H1 (cell line): ENCODE data around the gene KLHDC8B. TPM values are rescaled to one million over a fixed set of nuclear protein-coding genes. Genes with fewer than 3 reads are reported as not detected.

Experiments used
- CTCF ChIA-PET: fragments of 300-600 bp; sonication (Branson Sonifier 250); formaldehyde crosslinking; loops from one replicate; lab custom pipeline; 2021; ENCODE audit not compliant: partially characterized antibody; lab: Charles Lee
- POLR2A ChIA-PET: fragments of 300-600 bp; sonication (Branson Sonifier 250); formaldehyde crosslinking; loops from one replicate; lab custom pipeline; 2021; ENCODE audit warnings: inconsistent platforms; ENCODE audit not compliant: partially characterized antibody; lab: Charles Lee
- DNase-seq, 2 experiments: peaks; one replicate each; pipeline versions ENCODE4 v3.0.0 to v3.0.0-alpha.2; 2010 to 2022; ENCODE audit warnings: low spot score in 2 of 2, low read depth in 1 of 2, mixed read lengths in 1 of 2
- FAIRE-seq: peaks from 2 replicates; lab custom pipeline; 2011; peaks lifted over from hg19 to GRCh38; lab: Jason Lieb, UNC
- H2AFZ ChIP-seq: 2 replicates; pipeline ENCODE4 v1.8.1; 2012; ENCODE audit warnings: low read length, inconsistent platforms
- H2AK5ac ChIP-seq: 2 replicates; pipeline ENCODE4 v1.6.1; 2013; ENCODE audit warnings: low read depth, low read length
- H2BK120ac ChIP-seq: replicated peaks from 2 replicates; pipeline ENCODE3; 2013; ENCODE audit warnings: low read depth, low read length, inconsistent platforms
- H2BK12ac ChIP-seq: 2 replicates; pipeline ENCODE4 v1.6.1; 2013; ENCODE audit warnings: low read depth, low read length
- H2BK15ac ChIP-seq: 2 replicates; pipeline ENCODE4 v1.6.1; 2013; ENCODE audit warnings: low read length
- H2BK20ac ChIP-seq: 2 replicates; pipeline ENCODE4 v1.6.1; 2013; ENCODE audit warnings: low read length
- H2BK5ac ChIP-seq: 2 replicates; pipeline ENCODE4 v1.6.1; 2013; ENCODE audit warnings: low read depth, low read length
- H3K14ac ChIP-seq: 2 replicates; pipeline ENCODE4 v1.6.1; 2013; ENCODE audit warnings: inconsistent platforms; ENCODE audit not compliant: insufficient read length
- H3K18ac ChIP-seq: 2 replicates; pipeline ENCODE4 v1.6.1; 2013; ENCODE audit warnings: low read length; ENCODE audit errors: extremely low read depth
- H3K23ac ChIP-seq: 2 replicates; pipeline ENCODE4 v1.6.1; 2013; ENCODE audit warnings: inconsistent platforms; ENCODE audit not compliant: insufficient read length
- H3K23me2 ChIP-seq: 2 replicates; pipeline ENCODE4 v1.6.1; 2013; ENCODE audit warnings: low read depth, low read length
- H3K27ac ChIP-seq: 2 replicates; pipeline ENCODE4 v1.6.1; 2011; ENCODE audit warnings: low read depth, low read length, inconsistent platforms
- H3K27me3 ChIP-seq, 4 experiments: replicated peaks in 1 of 4; 1 replicate in 1 of 4; 2 replicates in 3 of 4; pipeline versions ENCODE4 v1.6.1 to v1.8.1; 2011 to 2013; ENCODE audit warnings: low read length in 3 of 4, mild to moderate bottlenecking in 3 of 4, inconsistent platforms in 2 of 4, mixed read lengths in 2 of 4, moderate library complexity in 1 of 4; ENCODE audit not compliant: control insufficient read depth in 3 of 4, insufficient read depth in 3 of 4; ENCODE audit errors: extremely low read depth in 1 of 4
- H3K36me3 ChIP-seq, 4 experiments: 2 replicates each; pipeline versions ENCODE4 v1.6.1 to v1.8.1; 2011 to 2013; ENCODE audit warnings: mild to moderate bottlenecking in 4 of 4, low read length in 3 of 4, moderate library complexity in 2 of 4, control low read depth in 1 of 4, inconsistent platforms in 1 of 4; ENCODE audit not compliant: insufficient read depth in 4 of 4, control insufficient read depth in 2 of 4
- H3K4ac ChIP-seq: replicated peaks from 2 replicates; pipeline ENCODE3; 2013; ENCODE audit warnings: low read length, low read depth, mixed read lengths, inconsistent platforms; ENCODE audit not compliant: insufficient read length
- H3K4me1 ChIP-seq, 4 experiments: replicated peaks in 1 of 4; 1 replicate in 1 of 4; 2 replicates in 3 of 4; pipeline versions ENCODE4 v1.6.1 to v1.8.1; 2011 to 2013; ENCODE audit warnings: low read length in 3 of 4, inconsistent platforms in 2 of 4, mixed read lengths in 1 of 4; ENCODE audit not compliant: insufficient read depth in 4 of 4, control insufficient read depth in 3 of 4
- H3K4me2 ChIP-seq, 2 experiments: 2 replicates each; pipeline versions ENCODE4 v1.6.1 to v1.8.1; 2011 to 2013; ENCODE audit warnings: low read depth in 2 of 2, low read length in 2 of 2, control low read depth in 1 of 2, inconsistent platforms in 1 of 2, mild to moderate bottlenecking in 1 of 2; ENCODE audit not compliant: insufficient read depth in 1 of 2
- H3K4me3 ChIP-seq, 4 experiments: fragments of 200-600, 300-600 bp in 1 of 4; sonication (generic), shearing (Covaris generic), sonication (Bioruptor Twin) in 1 of 4; 2 replicates each; pipeline versions ENCODE4 v1.5.1 to v1.8.1; 2011 to 2016; ENCODE audit warnings: low read length in 4 of 4, low read depth in 3 of 4, control low read depth in 2 of 4, inconsistent platforms in 2 of 4, mild to moderate bottlenecking in 2 of 4, mixed read lengths in 1 of 4, moderate library complexity in 1 of 4; ENCODE audit not compliant: insufficient read depth in 2 of 4; ENCODE audit errors: extremely low read depth in 1 of 4
- H3K56ac ChIP-seq: replicated peaks from 2 replicates; pipeline ENCODE3; 2013; ENCODE audit warnings: low read depth, mild to moderate bottlenecking, mixed read lengths, low read length, inconsistent platforms; ENCODE audit not compliant: insufficient read length
- H3K79me1 ChIP-seq: 2 replicates; pipeline ENCODE4 v1.6.1; 2013; ENCODE audit warnings: low read depth, low read length, control low read depth
- H3K79me2 ChIP-seq, 2 experiments: 2 replicates each; pipeline versions ENCODE4 v1.6.1 to v1.8.1; 2012 to 2013; ENCODE audit warnings: low read length in 2 of 2, mild to moderate bottlenecking in 2 of 2, inconsistent platforms in 1 of 2; ENCODE audit not compliant: insufficient read depth in 2 of 2, control insufficient read depth in 1 of 2
- H3K9ac ChIP-seq, 4 experiments: replicated peaks in 1 of 4; 1 replicate in 1 of 4; 2 replicates in 3 of 4; pipeline versions ENCODE4 v1.6.1 to v1.8.1; 2011 to 2013; ENCODE audit warnings: low read depth in 3 of 4, low read length in 3 of 4, control low read depth in 2 of 4, mild to moderate bottlenecking in 2 of 4, moderate library complexity in 2 of 4, inconsistent platforms in 1 of 4; ENCODE audit errors: extremely low read depth in 1 of 4
- H3K9me3 ChIP-seq, 2 experiments: 2 replicates each; pipeline versions ENCODE4 v1.6.1 to v1.8.1; 2012 to 2013; ENCODE audit warnings: mild to moderate bottlenecking in 2 of 2, moderate library complexity in 2 of 2, control low read depth in 1 of 2, inconsistent platforms in 1 of 2, low read depth in 1 of 2, low read length in 1 of 2, mixed read lengths in 1 of 2; ENCODE audit not compliant: insufficient read depth in 2 of 2
- H4K20me1 ChIP-seq, 2 experiments: replicated peaks in 1 of 2; 2 replicates each; pipeline versions ENCODE3 to v1.8.1; 2011 to 2013; ENCODE audit warnings: inconsistent platforms in 2 of 2, low read length in 2 of 2, mild to moderate bottlenecking in 1 of 2; ENCODE audit not compliant: insufficient read depth in 2 of 2, control insufficient read depth in 1 of 2
- H4K5ac ChIP-seq: 2 replicates; pipeline ENCODE4 v1.6.1; 2013; ENCODE audit warnings: low read length, low read depth, mixed read lengths, inconsistent platforms; ENCODE audit not compliant: insufficient read length
- H4K8ac ChIP-seq: 2 replicates; pipeline ENCODE4 v1.8.0; 2013; ENCODE audit warnings: mild to moderate bottlenecking, moderate library complexity, low read length, inconsistent platforms; ENCODE audit not compliant: insufficient read depth; ENCODE audit errors: extremely low read depth
- H4K91ac ChIP-seq: replicated peaks from 2 replicates; pipeline ENCODE3; 2013; ENCODE audit warnings: low read length, mixed read lengths, inconsistent platforms; ENCODE audit not compliant: insufficient read length
- ATF2 ChIP-seq: IDR thresholded peaks from 2 replicates; pipeline ENCODE4 v1.6.1; 2012; ENCODE audit warnings: low read length, inconsistent platforms
- POU5F1 ChIP-seq: IDR thresholded peaks from 2 replicates; pipeline ENCODE4 v1.6.1; 2011; ENCODE audit warnings: low read depth, mild to moderate bottlenecking, low read length, moderate library complexity
- SIN3A ChIP-seq, 2 experiments: IDR thresholded peaks in 1 of 2; conservative IDR thresholded peaks in 1 of 2; 2 replicates each; pipeline ENCODE4 v1.6.1; 2011 to 2012; ENCODE audit warnings: low read length in 2 of 2, improper control_type of control experiment in 1 of 2, low read depth in 1 of 2, mild to moderate bottlenecking in 1 of 2
- WGBS, 2 experiments: shearing (Covaris generic) in 1 of 2; methylation state at CpG; one replicate each; pipeline versions ENCODE4 v1.1.6 to v1.1.7; 2013 to 2015; ENCODE audit warnings: low lambda C conversion rate in 2 of 2, mixed read lengths in 2 of 2, inconsistent platforms in 1 of 2, low coverage in 1 of 2, missing lambda C conversion rate in 1 of 2; ENCODE audit not compliant: insufficient replicate concordance in 2 of 2, insufficient coverage in 1 of 2, insufficient read length in 1 of 2; ENCODE audit errors: extremely low coverage in 1 of 2, missing lambda C conversion rate in 1 of 2; 5-methylcytosine and 5-hydroxymethylcytosine counted together
- polyA plus RNA-seq, 7 experiments: library from polyadenylated mRNA; depleted of rRNA in 3 of 7; stranded (reverse) in 5 of 7; unstranded in 2 of 7; fragments of >200 nt in 5 of 7; fragments of 200-250 nt in 2 of 7; gene quantifications; 1 replicate in 5 of 7; 2 replicates in 1 of 7; 4 replicates in 1 of 7; pipeline versions ENCODE4 v1.2.1 to v1.2.3, GENCODE V29; 2011 to 2013; ENCODE audit warnings: missing spikeins in 2 of 7, mixed read lengths in 2 of 7
- total RNA-seq: library from RNA; stranded (reverse); fragmentation: NEBNext Ultra II Directional; extraction: Animal tissue kit (Norgen Biotek cat#: 25700); gene quantifications from 2 replicates; pipeline ENCODE4 v1.2.1, GENCODE V29; 2021

The KLHDC8B gene
- total and polyA plus RNA-seq, 2 of the 8 experiments (the other 6 are each of a cell fraction or from before 2014, with no cell fraction given): 15.8 to 21.3 TPM

- 94% methylated on average over 21 of the region's 21 CpGs; no CpG with 5 or more reads in 1 of the 2 experiments for WGBS, 2 experiments
- POLR2A ChIA-PET: interaction anchor here (1.3 to 4.3 kb wide), 3 partner anchors 7 to 17 kb away, joined by 3 to 15 read pairs (median 8); partner anchors contain the start of gene KLHDC8B
- no peak for TF ChIP-seq ATF2
- no peak for TF ChIP-seq SIN3A (conservative IDR thresholded peaks at IDR 0.05 in 1 of 2, IDR thresholded peaks at IDR 0.05 in 1 of 2; ENCODE audit: low read depth in 1 of 2, low read length in 2 of 2)
- no peak for TF ChIP-seq POU5F1
Observed at GRCh38 chr3:49162751-49163419, 8.5 kb upstream of the KLHDC8B start.

More at GRCh38 chr3:49162751-49163419, 8.5 kb upstream of the KLHDC8B start:
- H3K79me1 ChIP-seq: peaks cover 23% of the 10 kb centered on the region
- peaks cover 9% of the 10 kb centered on the region for H3K23me2 ChIP-seq
- no peak overlapping the region for H4K8ac ChIP-seq
- H2BK15ac ChIP-seq: no peak overlapping the region
- no peak overlapping the region for H4K5ac ChIP-seq
- H3K23ac ChIP-seq: no peak overlapping the region
- H2AK5ac ChIP-seq: no peak overlapping the region
- H3K18ac ChIP-seq: no peak overlapping the region
- H3K4ac ChIP-seq: no peak overlapping the region
- H3K79me2 ChIP-seq: peaks cover 9 to 25% of the 10 kb centered on the region in 2 experiments; a peak in 3 of 4 replicates
- peaks cover 5 to 20% (median 12%) of the 10 kb centered on the region in 4 experiments for H3K36me3 ChIP-seq
- no peak overlapping the region for H3K56ac ChIP-seq
- FAIRE-seq (no peak), DNase-seq (no peak)
- H3K4me2 ChIP-seq: no peak overlapping the region
- H3K27me3 ChIP-seq: peaks cover 0 to 3% (median 0%) of the 10 kb centered on the region in 4 experiments; a peak in 1 of 7 replicates
- H2BK120ac ChIP-seq: no peak overlapping the region
- peaks cover 0 to 11% (median 4%) of the 10 kb centered on the region in 4 experiments; a peak in 4 of 7 replicates for H3K4me1 ChIP-seq
- H2BK12ac ChIP-seq: no peak overlapping the region
- no peak overlapping the region for H3K27ac ChIP-seq
- H3K9me3 ChIP-seq: no peaks in the 10 kb centered on the region
- CTCF ChIA-PET: interaction anchor here (0.6 to 1.4 kb wide), 5 partner anchors 8 to 290 kb away, joined by 3 to 4 read pairs (median 3); partner anchors contain the start of genes KLHDC8B and USP19
- H3K14ac ChIP-seq: no peak overlapping the region
- H2BK20ac ChIP-seq: no peak overlapping the region
- peaks cover 3 to 18% of the 10 kb centered on the region in 2 experiments for H4K20me1 ChIP-seq
- H4K91ac ChIP-seq: no peak overlapping the region
- H3K9ac ChIP-seq: no peak overlapping the region
- H2AFZ ChIP-seq: no peak overlapping the region
- no peak overlapping the region for H3K4me3 ChIP-seq
- no peak overlapping the region for H2BK5ac ChIP-seq
